Embryonic facial prominence (tissue), 1 donor: ENCODE measurements around the gene NOS1.
A peak's percentile ranks its signal among the peaks of the same experiment; 100 is the strongest.
"Not testable (repeated sequence)": the region's sequence is repeated elsewhere in the genome, so short reads cannot be mapped to it uniquely, and the experiment has no call there.

Source experiments
- DNase-seq: peaks from one replicate; pipeline ENCODE4 v3.0.0-alpha.2; 2016; ENCODE audit errors: extremely low spot score

NOS1 gene

GRCh38 chr12:117209626-117210025 lies 151.8 kb downstream of the NOS1 start:
- no peak for DNase-seq

GRCh38 chr12:117208811-117209455 lies 152.5 kb downstream of the NOS1 start:
- no peak for DNase-seq

GRCh38 chr12:117208206-117208605 lies 153.2 kb downstream of the NOS1 start:
- no peak for DNase-seq

- no peak for DNase-seq
Measured at GRCh38 chr12:117207675-117208074, 153.8 kb downstream of the NOS1 start.

GRCh38 chr12:117202556-117202955 lies 158.9 kb downstream of the NOS1 start:
- DNase-seq, result no peak

GRCh38 chr12:117202033-117202432 lies 159.4 kb downstream of the NOS1 start:
- no peak for DNase-seq

- not testable (repeated sequence) for DNase-seq
Measured at GRCh38 chr12:117199956-117200744, 161.3 kb downstream of the NOS1 start.

GRCh38 chr12:117196334-117196733 lies 165.1 kb downstream of the NOS1 start:
- DNase-seq, result not testable (repeated sequence)

- not testable (repeated sequence) for DNase-seq
Measured at GRCh38 chr12:117195027-117195426, 166.4 kb downstream of the NOS1 start.

- DNase-seq, result no peak
Measured at GRCh38 chr12:117193903-117194302, 167.5 kb downstream of the NOS1 start.

- not testable (repeated sequence) for DNase-seq
Measured at GRCh38 chr12:117192581-117192980, 168.8 kb downstream of the NOS1 start.

- no peak for DNase-seq
Measured at GRCh38 chr12:117192057-117192456, 169.4 kb downstream of the NOS1 start.

GRCh38 chr12:117190210-117190781 lies 171.1 kb downstream of the NOS1 start, which contains the start of gene FBXO21:
Gene FBXO21, minus strand, starts transcription at chr12:117190470. Its CDS starts 14 bp downstream, at chr12:117190456.
- DNase-seq, result peak; percentile 78

GRCh38 chr12:117189725-117190209 lies 171.7 kb downstream of the NOS1 start:
- DNase-seq, result no peak

GRCh38 chr12:117188961-117189724 lies 172.3 kb downstream of the NOS1 start:
- peak; percentile 24 for DNase-seq

GRCh38 chr12:117188121-117188665 lies 173.2 kb downstream of the NOS1 start:
- no peak for DNase-seq

GRCh38 chr12:117187421-117187820 lies 174.0 kb downstream of the NOS1 start:
- no peak for DNase-seq

- no peak for DNase-seq
Measured at GRCh38 chr12:117182866-117183265, 178.6 kb downstream of the NOS1 start.

GRCh38 chr12:117181468-117181843 lies 180.0 kb downstream of the NOS1 start:
- not testable (repeated sequence) for DNase-seq

- no peak for DNase-seq
Measured at GRCh38 chr12:117180758-117181467, 180.5 kb downstream of the NOS1 start.

GRCh38 chr12:117178745-117179144 lies 182.7 kb downstream of the NOS1 start:
- no peak for DNase-seq
